ENCODE results near the gene CBLN1.

DNA sequence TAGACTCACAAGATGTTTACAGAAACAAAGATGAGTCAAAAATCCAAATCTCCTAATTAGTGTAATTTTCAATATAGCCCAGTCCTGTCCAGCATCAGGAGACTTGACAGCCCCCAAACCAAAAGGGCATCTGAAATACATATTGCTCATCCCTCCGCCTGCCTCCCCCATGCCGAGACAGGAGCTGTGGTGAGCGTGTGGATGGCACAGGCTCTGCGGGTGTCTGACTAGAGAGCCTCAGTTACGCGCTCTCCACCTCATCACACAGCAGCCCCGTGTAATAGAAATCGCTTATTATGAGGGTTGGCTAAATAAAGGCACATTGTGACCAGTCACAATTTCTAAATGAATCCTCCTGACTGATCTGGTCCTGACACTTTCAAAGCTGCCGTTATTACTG, 43.1 kb upstream of the CBLN1 start:
- TF ChIP-seq, protein P1, sequence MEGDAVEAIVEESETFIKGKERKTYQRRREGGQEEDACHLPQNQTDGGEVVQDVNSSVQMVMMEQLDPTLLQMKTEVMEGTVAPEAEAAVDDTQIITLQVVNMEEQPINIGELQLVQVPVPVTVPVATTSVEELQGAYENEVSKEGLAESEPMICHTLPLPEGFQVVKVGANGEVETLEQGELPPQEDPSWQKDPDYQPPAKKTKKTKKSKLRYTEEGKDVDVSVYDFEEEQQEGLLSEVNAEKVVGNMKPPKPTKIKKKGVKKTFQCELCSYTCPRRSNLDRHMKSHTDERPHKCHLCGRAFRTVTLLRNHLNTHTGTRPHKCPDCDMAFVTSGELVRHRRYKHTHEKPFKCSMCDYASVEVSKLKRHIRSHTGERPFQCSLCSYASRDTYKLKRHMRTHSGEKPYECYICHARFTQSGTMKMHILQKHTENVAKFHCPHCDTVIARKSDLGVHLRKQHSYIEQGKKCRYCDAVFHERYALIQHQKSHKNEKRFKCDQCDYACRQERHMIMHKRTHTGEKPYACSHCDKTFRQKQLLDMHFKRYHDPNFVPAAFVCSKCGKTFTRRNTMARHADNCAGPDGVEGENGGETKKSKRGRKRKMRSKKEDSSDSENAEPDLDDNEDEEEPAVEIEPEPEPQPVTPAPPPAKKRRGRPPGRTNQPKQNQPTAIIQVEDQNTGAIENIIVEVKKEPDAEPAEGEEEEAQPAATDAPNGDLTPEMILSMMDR (IDR thresholded peaks at IDR 0.05 in 4 of 5, conservative IDR thresholded peaks at IDR 0.05 in 1 of 5), result no peak
- TF ChIP-seq POLR2A (IDR thresholded peaks at IDR 0.05), result no peak
